ENCODE data around the gene NDUFV2. TPM values are rescaled to one million over a fixed set of nuclear protein-coding genes. Genes with fewer than 3 reads are reported as not detected.

NDUFV2 gene
- total and polyA plus RNA-seq, 2 of the 8 experiments (the other 6 are each of a cell fraction or from before 2014, with no cell fraction given) = 90.8 to 191 TPM

DNA sequence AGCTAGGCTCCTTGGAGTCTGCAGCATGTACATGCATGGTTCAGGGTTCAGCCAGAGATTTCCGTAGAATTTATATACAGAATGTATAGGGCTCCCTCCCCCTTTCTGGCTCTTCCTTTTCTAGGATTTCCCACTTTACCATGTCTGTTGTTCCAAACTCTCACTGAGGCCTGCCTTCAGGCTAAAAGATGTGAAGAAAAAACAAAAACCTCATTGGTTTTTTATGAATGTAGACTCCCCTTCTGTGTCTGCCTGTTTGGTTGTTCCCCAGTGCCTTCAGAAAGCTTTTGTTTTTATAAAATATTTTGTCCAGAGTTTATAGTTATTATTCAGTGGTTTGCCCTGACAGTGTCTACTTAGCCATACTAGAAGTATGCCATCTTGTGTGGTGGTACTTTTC is 3.6 kb downstream of the NDUFV2 start:
- Histone ChIP-seq H3K18ac (ENCODE audit: extremely low read depth, low read length) (no peak overlapping the region), H3K4ac (replicated peaks; ENCODE audit: insufficient read length, low read depth, low read length) (no peak overlapping the region), H3K56ac (replicated peaks; ENCODE audit: insufficient read length, low read depth, low read length) (no peak overlapping the region), H3K23me2 (ENCODE audit: low read depth, low read length) (peaks cover 9% of the 10 kb centered on the region), H2AFZ (ENCODE audit: low read length) (no peak overlapping the region), H3K4me3 (ENCODE audit: extremely low read depth in 1 of 4, insufficient read depth in 2 of 4, low read depth in 3 of 4, low read length in 4 of 4) (peak overlapping the region in 2 of 4 experiments; percentile 8 to 90; a peak in 5 of 8 replicates), H4K5ac (ENCODE audit: insufficient read length, low read depth, low read length) (no peak overlapping the region), H3K4me2 (ENCODE audit: insufficient read depth in 1 of 2, low read depth in 2 of 2, low read length in 2 of 2) (peak overlapping the region; percentile 81 to 83), H2BK5ac (ENCODE audit: low read depth, low read length) (no peak overlapping the region), H2BK15ac (ENCODE audit: low read length) (no peak overlapping the region), H2BK12ac (ENCODE audit: low read depth, low read length) (no peak overlapping the region), H3K36me3 (ENCODE audit: control insufficient read depth in 2 of 4, insufficient read depth in 4 of 4, low read length in 3 of 4) (peaks cover 0 to 8% (median 0%) of the 10 kb centered on the region in 4 experiments; a peak in 1 of 8 replicates), H2BK20ac (ENCODE audit: low read length) (no peak overlapping the region), H4K20me1 (replicated peaks in 1 of 2; ENCODE audit: control insufficient read depth in 1 of 2, insufficient read depth in 2 of 2, low read length in 2 of 2) (peaks cover 8 to 12% of the 10 kb centered on the region in 2 experiments), H3K23ac (ENCODE audit: insufficient read length) (no peak overlapping the region), H4K91ac (replicated peaks; ENCODE audit: insufficient read length, low read length) (no peak overlapping the region), H3K14ac (ENCODE audit: insufficient read length) (no peak overlapping the region), H3K27ac (ENCODE audit: low read depth, low read length) (no peak overlapping the region), H3K79me1 (ENCODE audit: low read depth, low read length) (peaks cover 3% of the 10 kb centered on the region; the same call in 1 of the 2 replicates), H3K79me2 (ENCODE audit: control insufficient read depth in 1 of 2, insufficient read depth in 2 of 2, low read length in 2 of 2) (peaks cover 33 to 83% of the 10 kb centered on the region in 2 experiments), H2AK5ac (ENCODE audit: low read depth, low read length) (no peak overlapping the region), H3K9me3 (ENCODE audit: insufficient read depth in 2 of 2, low read depth in 1 of 2, low read length in 1 of 2) (no peaks in the 10 kb centered on the region), H3K4me1 (replicated peaks in 1 of 4; ENCODE audit: control insufficient read depth in 3 of 4, insufficient read depth in 4 of 4, low read length in 3 of 4) (peaks cover 0 to 21% (median 6%) of the 10 kb centered on the region in 4 experiments; a peak in 5 of 7 replicates), H3K27me3 (replicated peaks in 1 of 4; ENCODE audit: control insufficient read depth in 3 of 4, extremely low read depth in 1 of 4, insufficient read depth in 3 of 4, low read length in 3 of 4) (peaks cover 0 to 2% (median 0%) of the 10 kb centered on the region in 4 experiments; a peak in 1 of 7 replicates), H4K8ac (ENCODE audit: extremely low read depth, insufficient read depth, low read length) (no peak overlapping the region), H2BK120ac (replicated peaks; ENCODE audit: low read depth, low read length) (no peak overlapping the region), H3K9ac (replicated peaks in 1 of 4; ENCODE audit: extremely low read depth in 1 of 4, low read depth in 3 of 4, low read length in 3 of 4) (no peak overlapping the region; a peak in 1 of 7 replicates)
- CTCF ChIA-PET (ENCODE audit: partially characterized antibody) = interaction anchor here (1.5 kb wide), 1 partner anchor 26 kb away, joined by 3 read pairs; no protein-coding TSS in a partner anchor
- 73% methylated on average over 1 of the region's 1 CpG; no CpG with 5 or more reads in 1 of the 2 experiments for WGBS, 2 experiments (ENCODE audit: extremely low coverage in 1 of 2, insufficient coverage in 1 of 2, insufficient read length in 1 of 2, insufficient replicate concordance in 2 of 2, low coverage in 1 of 2, low lambda C conversion rate in 2 of 2, missing lambda C conversion rate in 1 of 2)
- DNase-seq (ENCODE audit: low read depth in 1 of 2, low spot score in 2 of 2) (no peak), FAIRE-seq (no peak)
- POLR2A ChIA-PET (ENCODE audit: partially characterized antibody) = interaction anchor here (1.0 to 5.7 kb wide), 2 partner anchors 10 to 30 kb away, joined by 5 to 61 read pairs; partner anchors contain the start of gene ANKRD12
- TF ChIP-seq PHF8 (conservative IDR thresholded peaks at IDR 0.05; ENCODE audit: low read depth, low read length) = no peak
- no peak for TF ChIP-seq FOSL1 (IDR thresholded peaks at IDR 0.05; ENCODE audit: insufficient read depth, low read depth, low read length)
- no peak for TF ChIP-seq CREB1 (IDR thresholded peaks at IDR 0.05)
- TF ChIP-seq JUN (IDR thresholded peaks at IDR 0.05; ENCODE audit: low read depth, low read length) = no peak
- TF ChIP-seq CBX8 (IDR thresholded peaks at IDR 0.05; ENCODE audit: borderline replicate concordance, low read depth, low read length) = no peak
- TF ChIP-seq TEAD4 (IDR thresholded peaks at IDR 0.05; ENCODE audit: low read depth, low read length) = no peak
- no peak for TF ChIP-seq SIX5 (IDR thresholded peaks at IDR 0.05; ENCODE audit: low read depth, low read length)
- TF ChIP-seq EZH2 (IDR thresholded peaks at IDR 0.05; ENCODE audit: low read depth, low read length, severe bottlenecking) = no peak
- TF ChIP-seq POLR2A (IDR thresholded peaks at IDR 0.05; ENCODE audit: control extremely low read depth in 1 of 2, low read depth in 2 of 2, low read length in 2 of 2) = no peak
- no peak for TF ChIP-seq KDM1A (IDR thresholded peaks at IDR 0.05; ENCODE audit: borderline replicate concordance, low read length)
- TF ChIP-seq, protein P1, sequence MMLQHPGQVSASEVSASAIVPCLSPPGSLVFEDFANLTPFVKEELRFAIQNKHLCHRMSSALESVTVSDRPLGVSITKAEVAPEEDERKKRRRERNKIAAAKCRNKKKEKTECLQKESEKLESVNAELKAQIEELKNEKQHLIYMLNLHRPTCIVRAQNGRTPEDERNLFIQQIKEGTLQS (IDR thresholded peaks at IDR 0.05; ENCODE audit: insufficient read depth, low read depth, low read length) = no peak
- TF ChIP-seq CHD2 (IDR thresholded peaks at IDR 0.05; ENCODE audit: low read length) = no peak
- no peak for TF ChIP-seq POU5F1 (IDR thresholded peaks at IDR 0.05; ENCODE audit: low read depth, low read length)
